ENCODE data around the gene TAS2R46. TPM values are rescaled to one million over a fixed set of nuclear protein-coding genes. Genes with fewer than 3 reads are reported as not detected.

The TAS2R46 gene
- total and polyA plus RNA-seq, 9 of the 15 experiments (the other 6 are each of a cell fraction or from before 2014, with no cell fraction given), result 0.08 to 1.8 (median 0.47) TPM; not detected in 2

DNA sequence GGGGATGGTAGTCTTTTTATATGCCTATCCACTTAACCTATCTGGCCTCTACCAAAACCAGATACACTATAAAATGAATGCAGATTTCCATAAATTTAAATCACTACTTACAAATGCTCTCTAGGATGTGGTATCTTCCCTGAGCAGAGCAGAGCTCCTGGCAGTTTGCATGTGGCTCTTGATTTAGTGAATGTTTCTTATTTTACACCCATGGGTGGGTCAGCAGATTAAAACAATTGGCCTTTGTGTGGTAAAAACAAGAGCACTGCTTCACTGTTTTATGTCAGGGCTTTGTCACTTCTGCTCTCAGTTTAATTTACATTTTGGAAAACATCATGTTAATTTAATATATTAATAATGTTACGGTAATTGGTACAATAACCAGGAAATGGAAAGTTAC is 45.2 kb downstream of the TAS2R46 start:
- Histone ChIP-seq H3K9me1 (ENCODE audit: control insufficient read depth, insufficient read depth, low read length) (no peaks in the 10 kb centered on the region), H3K4me1 (replicated peaks in 1 of 2; ENCODE audit: control insufficient read depth in 2 of 2, insufficient read depth in 2 of 2, low read length in 2 of 2) (no peaks in the 10 kb centered on the region), H4K20me1 (replicated peaks; ENCODE audit: control insufficient read depth, insufficient read depth, low read length) (no peaks in the 10 kb centered on the region), H3K4me2 (ENCODE audit: insufficient read depth, low read length) (no peak overlapping the region), H3K27ac (ENCODE audit: extremely low read depth, low read depth, low read length) (no peak overlapping the region), H3K9me3 (replicated peaks; ENCODE audit: control insufficient read depth, insufficient read depth, low read depth, low read length) (no peaks in the 10 kb centered on the region), H3K79me2 (ENCODE audit: control insufficient read depth, insufficient read depth, low read length) (no peaks in the 10 kb centered on the region), H3K9ac (ENCODE audit: insufficient read depth in 1 of 2, low read depth in 2 of 2, low read length in 2 of 2) (no peak overlapping the region), H3K4me3 (no peak overlapping the region), H2AFZ (ENCODE audit: low read depth, low read length) (no peak overlapping the region), H3K36me3 (ENCODE audit: control insufficient read depth, insufficient read depth, low read length) (no peaks in the 10 kb centered on the region), H3K27me3 (ENCODE audit: control insufficient read depth in 2 of 2, insufficient read depth in 2 of 2, low read length in 2 of 2) (no peaks in the 10 kb centered on the region)
- no peak for DNase-seq (ENCODE audit: extremely low read depth in 1 of 4, low spot score in 3 of 4)
- TF ChIP-seq ZNF444 (CRISPR knock-in tag; IDR thresholded peaks at IDR 0.05), result no peak
- TF ChIP-seq ZFX (CRISPR knock-in tag; IDR thresholded peaks at IDR 0.05), result no peak
- TF ChIP-seq, protein P1, sequence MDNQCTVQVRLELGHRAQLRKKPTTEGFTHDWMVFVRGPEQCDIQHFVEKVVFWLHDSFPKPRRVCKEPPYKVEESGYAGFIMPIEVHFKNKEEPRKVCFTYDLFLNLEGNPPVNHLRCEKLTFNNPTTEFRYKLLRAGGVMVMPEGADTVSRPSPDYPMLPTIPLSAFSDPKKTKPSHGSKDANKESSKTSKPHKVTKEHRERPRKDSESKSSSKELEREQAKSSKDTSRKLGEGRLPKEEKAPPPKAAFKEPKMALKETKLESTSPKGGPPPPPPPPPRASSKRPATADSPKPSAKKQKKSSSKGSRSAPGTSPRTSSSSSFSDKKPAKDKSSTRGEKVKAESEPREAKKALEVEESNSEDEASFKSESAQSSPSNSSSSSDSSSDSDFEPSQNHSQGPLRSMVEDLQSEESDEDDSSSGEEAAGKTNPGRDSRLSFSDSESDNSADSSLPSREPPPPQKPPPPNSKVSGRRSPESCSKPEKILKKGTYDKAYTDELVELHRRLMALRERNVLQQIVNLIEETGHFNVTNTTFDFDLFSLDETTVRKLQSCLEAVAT (IDR thresholded peaks at IDR 0.05), result no peak
- TF ChIP-seq, protein P2, sequence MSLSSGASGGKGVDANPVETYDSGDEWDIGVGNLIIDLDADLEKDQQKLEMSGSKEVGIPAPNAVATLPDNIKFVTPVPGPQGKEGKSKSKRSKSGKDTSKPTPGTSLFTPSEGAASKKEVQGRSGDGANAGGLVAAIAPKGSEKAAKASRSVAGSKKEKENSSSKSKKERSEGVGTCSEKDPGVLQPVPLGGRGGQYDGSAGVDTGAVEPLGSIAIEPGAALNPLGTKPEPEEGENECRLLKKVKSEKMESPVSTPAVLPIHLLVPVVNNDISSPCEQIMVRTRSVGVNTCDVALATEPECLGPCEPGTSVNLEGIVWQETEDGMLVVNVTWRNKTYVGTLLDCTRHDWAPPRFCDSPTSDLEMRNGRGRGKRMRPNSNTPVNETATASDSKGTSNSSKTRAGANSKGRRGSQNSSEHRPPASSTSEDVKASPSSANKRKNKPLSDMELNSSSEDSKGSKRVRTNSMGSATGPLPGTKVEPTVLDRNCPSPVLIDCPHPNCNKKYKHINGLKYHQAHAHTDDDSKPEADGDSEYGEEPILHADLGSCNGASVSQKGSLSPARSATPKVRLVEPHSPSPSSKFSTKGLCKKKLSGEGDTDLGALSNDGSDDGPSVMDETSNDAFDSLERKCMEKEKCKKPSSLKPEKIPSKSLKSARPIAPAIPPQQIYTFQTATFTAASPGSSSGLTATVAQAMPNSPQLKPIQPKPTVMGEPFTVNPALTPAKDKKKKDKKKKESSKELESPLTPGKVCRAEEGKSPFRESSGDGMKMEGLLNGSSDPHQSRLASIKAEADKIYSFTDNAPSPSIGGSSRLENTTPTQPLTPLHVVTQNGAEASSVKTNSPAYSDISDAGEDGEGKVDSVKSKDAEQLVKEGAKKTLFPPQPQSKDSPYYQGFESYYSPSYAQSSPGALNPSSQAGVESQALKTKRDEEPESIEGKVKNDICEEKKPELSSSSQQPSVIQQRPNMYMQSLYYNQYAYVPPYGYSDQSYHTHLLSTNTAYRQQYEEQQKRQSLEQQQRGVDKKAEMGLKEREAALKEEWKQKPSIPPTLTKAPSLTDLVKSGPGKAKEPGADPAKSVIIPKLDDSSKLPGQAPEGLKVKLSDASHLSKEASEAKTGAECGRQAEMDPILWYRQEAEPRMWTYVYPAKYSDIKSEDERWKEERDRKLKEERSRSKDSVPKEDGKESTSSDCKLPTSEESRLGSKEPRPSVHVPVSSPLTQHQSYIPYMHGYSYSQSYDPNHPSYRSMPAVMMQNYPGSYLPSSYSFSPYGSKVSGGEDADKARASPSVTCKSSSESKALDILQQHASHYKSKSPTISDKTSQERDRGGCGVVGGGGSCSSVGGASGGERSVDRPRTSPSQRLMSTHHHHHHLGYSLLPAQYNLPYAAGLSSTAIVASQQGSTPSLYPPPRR (CRISPR knock-in tag; IDR thresholded peaks at IDR 0.05; ENCODE audit: borderline replicate concordance), result no peak
- TF ChIP-seq NCOA2 (IDR thresholded peaks at IDR 0.05; ENCODE audit: partially characterized antibody in 2 of 2), result no peak
- TF ChIP-seq TEAD4 (IDR thresholded peaks at IDR 0.05; ENCODE audit: low read length), result no peak
- no peak for TF ChIP-seq TEAD4 (CRISPR knock-in tag; IDR thresholded peaks at IDR 0.05; ENCODE audit: borderline replicate concordance)
- no peak for TF ChIP-seq ZZZ3 (IDR thresholded peaks at IDR 0.05)
- TF ChIP-seq SMARCE1 (IDR thresholded peaks at IDR 0.05), result no peak
- intact Hi-C loops (cut with micrococcal nuclease), result no loop called here
- BruUV-seq (replicated peaks), result no TSS peak
- no peak for ATAC-seq
- CTCF ChIA-PET (ENCODE audit: low intra/inter-chr PET ratio), result no interaction called here
- POLR2A ChIA-PET, result no interaction called here
- FAIRE-seq, result no peak
- in situ Hi-C loops (cut with MboI), result loop anchor here (5.0 kb wide), 1 partner anchor 55 kb away; no protein-coding TSS in a partner anchor
- WGBS (ENCODE audit: insufficient coverage, low coverage, missing lambda C conversion rate), result 100% methylated on average over 1 of the region's 1 CpG

All from K562 (cell line).